Panc1 (cell line): ENCODE data around the gene UBXN2A. TPM values are rescaled to one million over a fixed set of nuclear protein-coding genes. Genes with fewer than 3 reads are reported as not detected.

ENCODE experiments used
- ATAC-seq: fragments of 200-7000 bp; cut with Tn5 transposase; 2 replicates; pipeline ENCODE4 v1.9.1; 2020; ENCODE audit warnings: mild to moderate bottlenecking, moderate library complexity
- BruUV-seq: library from RNA; stranded (reverse); fragments of 400-500 nt; replicated peaks from 2 replicates; lab custom pipeline; 2021; lab: Mats Ljungman, UMichigan
- CTCF ChIA-PET: fragments of 300-600 bp; sonication (Branson Sonifier 250); formaldehyde crosslinking; loops from one replicate; lab custom pipeline; 2022; ENCODE audit warnings: antibody characterized with exemption; lab: Charles Lee
- POLR2A ChIA-PET: fragments of 300-600 bp; sonication (Branson Sonifier 250); formaldehyde crosslinking; loops from one replicate; lab custom pipeline; 2022; ENCODE audit warnings: antibody characterized with exemption; lab: Charles Lee
- DNase-seq: peaks from one replicate; pipeline ENCODE4 v3.0.0-alpha.2; 2010; ENCODE audit warnings: low read depth, low spot score
- H3K27ac ChIP-seq: 2 replicates; pipeline ENCODE4 v1.5.1; 2011; ENCODE audit warnings: mild to moderate bottlenecking, low read length, inconsistent platforms
- H3K27me3 ChIP-seq: fragments of 200-500 bp; sonication (Bioruptor generic); 2 replicates; pipeline ENCODE4 v1.6.0; 2014; ENCODE audit warnings: low read length, inconsistent platforms; ENCODE audit not compliant: control insufficient read depth, insufficient read depth
- H3K36me3 ChIP-seq: fragments of 200-500 bp; sonication (Bioruptor generic); 2 replicates; pipeline ENCODE4 v1.5.1; 2014; ENCODE audit warnings: inconsistent platforms, mild to moderate bottlenecking, low read length, moderate library complexity; ENCODE audit not compliant: control insufficient read depth, insufficient read depth
- H3K4me1 ChIP-seq: 2 replicates; pipeline ENCODE4 v1.5.1; 2011; ENCODE audit warnings: inconsistent platforms, mild to moderate bottlenecking, low read length, moderate library complexity; ENCODE audit not compliant: control insufficient read depth, insufficient read depth
- H3K4me3 ChIP-seq, 2 experiments: 2 replicates each; pipeline ENCODE4 v1.5.1; 2011 to 2012; ENCODE audit warnings: low read depth in 2 of 2, low read length in 2 of 2, mild to moderate bottlenecking in 2 of 2, inconsistent platforms in 1 of 2, moderate library complexity in 1 of 2
- H3K9me3 ChIP-seq: fragments of 200-500 bp; sonication (Bioruptor generic); 2 replicates; pipeline ENCODE4 v1.5.1; 2014; ENCODE audit warnings: low read depth, mild to moderate bottlenecking, inconsistent platforms, low read length, moderate library complexity; ENCODE audit not compliant: control insufficient read depth, insufficient read depth
- POLR2AphosphoS5 ChIP-seq: IDR thresholded peaks from 2 replicates; pipeline ENCODE4 v1.6.1; 2012; ENCODE audit warnings: mild to moderate bottlenecking, low read depth, low read length, moderate library complexity
- REST ChIP-seq, 2 experiments: IDR thresholded peaks; 2 replicates each; pipeline ENCODE4 v1.6.1; 2011 to 2012; ENCODE audit warnings: low read depth in 2 of 2, control low read depth in 1 of 2, low read length in 1 of 2, mild to moderate bottlenecking in 1 of 2, moderate library complexity in 1 of 2; ENCODE audit not compliant: insufficient read depth in 1 of 2
- SIN3A ChIP-seq: IDR thresholded peaks from 2 replicates; pipeline ENCODE4 v1.6.1; 2012; ENCODE audit warnings: low read depth, mild to moderate bottlenecking, low read length, moderate library complexity, borderline replicate concordance; ENCODE audit not compliant: insufficient read depth
- TCF7L2 ChIP-seq: IDR thresholded peaks from 2 replicates; pipeline ENCODE4 v1.6.1; 2011; ENCODE audit warnings: mild to moderate bottlenecking, low read depth, low read length, inconsistent platforms
- in situ Hi-C: cut with HindIII; loops from 2 replicates; pipeline ENCODE4 v1.10.0; 2016; ENCODE audit warnings: low sequenced_read_pairs, low pct_unique_long_range_greater_than_20kb
- intact Hi-C: fragments of 100-400 bp; cut with micrococcal nuclease; formaldehyde crosslinking; loops from one replicate; pipeline ENCODE4 v1.10.0; 2022; ENCODE audit not compliant: unreplicated experiment
- total RNA-seq: library from RNA; stranded (reverse); gene quantifications from one replicate; pipeline ENCODE4 v1.2.1, GENCODE V29; 2021; ENCODE audit not compliant: unreplicated experiment
- TF ChIP-seq, protein P1 (sequence below): fragments of 450-650 bp; IDR thresholded peaks from 2 replicates; pipeline ENCODE4 v1.5.1; 2017; ENCODE audit warnings: mild to moderate bottlenecking

UBXN2A gene
- total RNA-seq, 1 experiment from 2014 or later, result 23.3 TPM

DNA sequence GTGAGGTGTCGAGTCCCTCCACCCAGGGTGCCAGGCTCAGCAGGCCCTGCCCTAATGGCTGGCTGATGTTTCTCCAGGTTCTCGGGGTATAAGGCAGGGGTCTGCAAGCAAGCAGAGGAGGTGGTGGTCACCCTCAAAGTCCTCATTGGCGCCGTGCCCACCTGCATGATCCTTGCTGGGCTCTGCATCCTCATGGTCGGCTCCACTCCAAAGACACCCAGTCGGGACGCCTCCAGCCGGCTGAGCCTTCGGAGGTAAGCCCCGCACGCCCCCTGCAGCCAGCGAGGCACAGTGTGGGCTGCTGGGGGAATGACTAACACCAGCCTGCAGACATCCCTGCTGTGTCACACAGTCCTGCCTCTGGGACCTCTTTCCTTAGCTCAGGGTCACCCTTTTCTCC is 83.8 kb downstream of the UBXN2A start:
- Histone ChIP-seq H3K4me3 (no peak overlapping the region), H3K36me3 (peaks cover under 1% of the 10 kb centered on the region; the same call in 1 of the 2 replicates), H3K27me3 (no peaks in the 10 kb centered on the region), H3K27ac (no peak overlapping the region), H3K4me1 (no peaks in the 10 kb centered on the region), H3K9me3 (no peaks in the 10 kb centered on the region)
- BruUV-seq, result no TSS peak
- POLR2A ChIA-PET, result no interaction called here
- CTCF ChIA-PET, result no interaction called here
- in situ Hi-C loops (no loop called here), intact Hi-C loops (no loop called here)
- DNase-seq (no peak), ATAC-seq (peak; percentile 66)
- no peak for TF ChIP-seq SIN3A
- no peak for TF ChIP-seq TCF7L2
- no peak for TF ChIP-seq REST (IDR thresholded peaks at IDR 0.05; ENCODE audit: insufficient read depth in 1 of 2, low read depth in 2 of 2, low read length in 1 of 2)
- TF ChIP-seq, protein P1, sequence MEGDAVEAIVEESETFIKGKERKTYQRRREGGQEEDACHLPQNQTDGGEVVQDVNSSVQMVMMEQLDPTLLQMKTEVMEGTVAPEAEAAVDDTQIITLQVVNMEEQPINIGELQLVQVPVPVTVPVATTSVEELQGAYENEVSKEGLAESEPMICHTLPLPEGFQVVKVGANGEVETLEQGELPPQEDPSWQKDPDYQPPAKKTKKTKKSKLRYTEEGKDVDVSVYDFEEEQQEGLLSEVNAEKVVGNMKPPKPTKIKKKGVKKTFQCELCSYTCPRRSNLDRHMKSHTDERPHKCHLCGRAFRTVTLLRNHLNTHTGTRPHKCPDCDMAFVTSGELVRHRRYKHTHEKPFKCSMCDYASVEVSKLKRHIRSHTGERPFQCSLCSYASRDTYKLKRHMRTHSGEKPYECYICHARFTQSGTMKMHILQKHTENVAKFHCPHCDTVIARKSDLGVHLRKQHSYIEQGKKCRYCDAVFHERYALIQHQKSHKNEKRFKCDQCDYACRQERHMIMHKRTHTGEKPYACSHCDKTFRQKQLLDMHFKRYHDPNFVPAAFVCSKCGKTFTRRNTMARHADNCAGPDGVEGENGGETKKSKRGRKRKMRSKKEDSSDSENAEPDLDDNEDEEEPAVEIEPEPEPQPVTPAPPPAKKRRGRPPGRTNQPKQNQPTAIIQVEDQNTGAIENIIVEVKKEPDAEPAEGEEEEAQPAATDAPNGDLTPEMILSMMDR, result no peak; the same call in 1 of the 2 replicates
- no peak for TF ChIP-seq POLR2AphosphoS5

DNA sequence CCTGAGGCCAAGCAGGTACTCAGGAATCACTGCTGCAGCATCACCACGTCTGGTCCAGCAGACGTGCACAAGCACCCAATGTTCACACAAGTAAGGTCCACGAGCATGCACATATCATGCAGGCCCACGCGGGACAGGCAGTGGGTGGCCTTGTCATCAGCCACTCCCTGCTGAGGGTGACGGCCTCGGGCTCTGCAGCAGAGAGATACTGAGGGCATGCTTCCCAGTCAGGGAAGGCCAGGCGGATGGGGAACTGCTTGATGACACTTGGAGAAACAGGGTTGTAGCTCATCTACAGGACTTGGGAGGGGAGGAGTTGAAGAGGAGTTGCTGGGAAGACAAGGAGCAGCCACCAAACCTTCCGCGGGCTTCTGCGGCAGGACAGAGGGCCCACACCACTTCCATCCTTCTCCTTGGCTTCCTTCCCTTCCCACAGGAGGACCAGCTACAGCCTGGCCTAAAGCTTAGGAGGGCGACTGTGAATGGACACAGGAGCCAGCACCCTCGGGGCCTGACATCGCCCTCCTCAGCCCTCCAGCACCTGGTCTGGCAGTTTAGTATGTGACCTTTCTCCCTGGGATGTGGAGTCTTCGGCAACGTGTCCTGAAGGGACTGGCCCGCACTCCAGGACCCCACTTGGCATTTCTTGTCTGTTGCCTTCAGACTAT is 84.9 kb downstream of the UBXN2A start:
- peaks cover 3% of the 10 kb centered on the region; the same call in 1 of the 2 replicates for H3K36me3 ChIP-seq
- TF ChIP-seq REST (IDR thresholded peaks at IDR 0.05; ENCODE audit: insufficient read depth in 1 of 2, low read depth in 2 of 2, low read length in 1 of 2) (no peak), SIN3A (no peak), TCF7L2 (no peak), POLR2AphosphoS5 (no peak)
- TF ChIP-seq, protein P1, result no peak
- H3K4me3 ChIP-seq, result no peak overlapping the region
- H3K9me3 ChIP-seq, result no peaks in the 10 kb centered on the region
- no peak overlapping the region for H3K27ac ChIP-seq
- DNase-seq (no peak), ATAC-seq (no peak)
- ChIA-PET POLR2A (no interaction called here), CTCF (no interaction called here)
- in situ Hi-C loops (no loop called here), intact Hi-C loops (no loop called here)
- no peaks in the 10 kb centered on the region for H3K4me1 ChIP-seq
- H3K27me3 ChIP-seq, result no peaks in the 10 kb centered on the region
- BruUV-seq, result no TSS peak
